Measurements from ENCODE around the gene SAMD4A. TPM values are rescaled to one million over a fixed set of nuclear protein-coding genes. Genes with fewer than 3 reads are reported as not detected.

The SAMD4A gene
- total and polyA plus RNA-seq, 2 of the 4 experiments (the other 2 are of a cell fraction), result 22.9 to 38.2 TPM

- Histone ChIP-seq H4K5ac (ENCODE audit: low read depth, low read length) (no peak overlapping the region; the same call in 1 of the 2 replicates), H3K36me3 (ENCODE audit: control insufficient read depth, insufficient read depth, low read length) (no peaks in the 10 kb centered on the region), H3K79me1 (ENCODE audit: low read depth in 1 of 2, low read length in 2 of 2) (peaks cover 0 to 17% of the 10 kb centered on the region in 2 experiments; a peak in 2 of 4 replicates), H3K56ac (ENCODE audit: extremely low read depth, insufficient read depth, low read length) (no peak overlapping the region), H2BK120ac (ENCODE audit: low read depth, low read length) (peak overlapping the region; percentile 7; the same call in 1 of the 2 replicates), H2AFZ (replicated peaks; ENCODE audit: low read length, poor library complexity) (no peak overlapping the region), H3K14ac (replicated peaks; ENCODE audit: low read depth, low read length) (no peak overlapping the region; the same call in 1 of the 2 replicates), H3K4me2 (ENCODE audit: low read depth, low read length) (peak overlapping the region; percentile 85; the same call in 1 of the 2 replicates), H3K27me3 (ENCODE audit: control insufficient read depth, insufficient read depth, low read length) (no peaks in the 10 kb centered on the region), H3K9me1 (ENCODE audit: insufficient read depth, low read length) (no peaks in the 10 kb centered on the region), H2AK9ac (replicated peaks; ENCODE audit: low read depth, low read length, poor library complexity) (no peak overlapping the region), H3K9me3 (ENCODE audit: control insufficient read depth, insufficient read depth, low read length) (no peaks in the 10 kb centered on the region), H3K27ac (ENCODE audit: insufficient read depth, low read length) (no peak overlapping the region), H4K8ac (ENCODE audit: low read depth in 2 of 2, low read length in 2 of 2) (peak overlapping the region in 1 of 2 experiments; percentile 44; a peak in 1 of 4 replicates), H3K4ac (ENCODE audit: low read depth, low read length) (peak overlapping the region; percentile 38; the same call in 1 of the 2 replicates), H3K18ac (ENCODE audit: low read depth, low read length) (peak overlapping the region; percentile 91; the same call in 1 of the 2 replicates), H2BK15ac (ENCODE audit: low read depth, low read length) (0 out of 3 replicates have a peak overlapping the region, but pooled peaks have one; percentile 55), H3K23ac (ENCODE audit: low read depth, low read length) (peak overlapping the region; percentile 19), H2BK5ac (ENCODE audit: low read depth, low read length, poor library complexity, severe bottlenecking) (peak overlapping the region; percentile 92), H2BK20ac (ENCODE audit: low read depth, low read length) (peak overlapping the region; percentile 41; the same call in 1 of the 2 replicates), H3K9ac (ENCODE audit: low read depth, low read length) (peak overlapping the region; percentile 62; the same call in 1 of the 2 replicates), H3K4me3 (ENCODE audit: insufficient read depth, low read depth, low read length) (no peak overlapping the region), H4K20me1 (ENCODE audit: insufficient read depth, low read length) (no peaks in the 10 kb centered on the region; the same call in 1 of the 2 replicates), H4K91ac (ENCODE audit: insufficient read depth, low read depth, low read length) (peak overlapping the region; percentile 65; the same call in 1 of the 2 replicates), H3K4me1 (ENCODE audit: control insufficient read depth, insufficient read depth, low read length) (peaks cover 2% of the 10 kb centered on the region), H2AK5ac (ENCODE audit: low read depth, low read length) (peak overlapping the region; percentile 90)
- no peak for ATAC-seq (ENCODE audit: low read depth)
- BruUV-seq (replicated peaks), result no TSS peak
- DNase-seq, result peak; percentile 57
- in situ Hi-C loops (cut with MboI; ENCODE audit: low sequenced_read_pairs), result no loop called here
- TF ChIP-seq CHD1 (IDR thresholded peaks at IDR 0.05; ENCODE audit: low read depth, low read length) (no peak), BHLHE40 (IDR thresholded peaks at IDR 0.05; ENCODE audit: low read depth, low read length) (peak; percentile 76; the same call in 1 of the 2 replicates), CEBPB (IDR thresholded peaks at IDR 0.05; ENCODE audit: low read depth, low read length) (no peak), USF2 (IDR thresholded peaks at IDR 0.05; ENCODE audit: low read depth, low read length) (no peak), RFX5 (IDR thresholded peaks at IDR 0.05; ENCODE audit: low read depth, low read length) (no peak)
- ChIA-PET CTCF (interaction anchor here (3.2 kb wide), 1 partner anchor 212 kb away, joined by 17 read pairs; no protein-coding TSS in a partner anchor), POLR2A (ENCODE audit: unreplicated experiment) (no interaction called here)
- WGBS, 2 experiments (ENCODE audit: extremely low coverage in 2 of 2, insufficient read length in 1 of 2), result 0% methylated on average over 1 of the region's 5 CpGs; no CpG with 5 or more reads in 1 of the 2 experiments
- intact Hi-C loops (cut with micrococcal nuclease), result no loop called here
- dilution Hi-C loops (cut with HindIII; ENCODE audit: low sequenced_read_pairs, unreplicated experiment), result no loop called here
These were observed 4.6 kb upstream of the SAMD4A start for GRCh38 chr14:54562334-54562733.
